GM23338 (cell line): Measurements from ENCODE around the gene RIF1.

Experiments
- CTCF ChIP-seq, 2 experiments: fragments of 200-600 bp in 1 of 2; sonication (generic) in 1 of 2; conservative IDR thresholded peaks; 2 replicates each; pipeline versions ENCODE4 v1.5.1 to v1.6.1; 2016 to 2017; ENCODE audit warnings: antibody characterized with exemption in 2 of 2, low read depth in 2 of 2, mild to moderate bottlenecking in 2 of 2, moderate library complexity in 1 of 2
- EZH2 ChIP-seq: fragments of 200-600 bp; sonication (generic); IDR thresholded peaks from one replicate; pipeline ENCODE4 v1.8.0; 2017; ENCODE audit warnings: antibody characterized with exemption, mild to moderate bottlenecking, low read depth; ENCODE audit not compliant: unreplicated experiment
- NANOG ChIP-seq: IDR thresholded peaks from 2 replicates; pipeline ENCODE4 v1.6.1; 2016; ENCODE audit warnings: antibody characterized with exemption, borderline replicate concordance
- POLR2AphosphoS5 ChIP-seq: IDR thresholded peaks from 2 replicates; pipeline ENCODE4 v1.6.1; 2016; ENCODE audit warnings: antibody characterized with exemption, low read depth

- TF ChIP-seq CTCF (conservative IDR thresholded peaks at IDR 0.05; ENCODE audit: low read depth in 2 of 2), result no peak
- no peak for TF ChIP-seq EZH2
- no peak for TF ChIP-seq POLR2AphosphoS5
- no peak for TF ChIP-seq NANOG
These were observed 15.2 kb upstream of the RIF1 start for GRCh38 chr2:151394509-151394908.
